ENCODE data around the gene G6PC1.
"Not testable (repeated sequence)": the region's sequence is repeated elsewhere in the genome, so short reads cannot be mapped to it uniquely, and the experiment has no call there.

G6PC1 gene

GRCh38 chr17:42900460-42901331 lies at the start of gene G6PC1:
Gene G6PC1, plus strand, starts transcription at chr17:42900799. Its CDS starts 78 bp downstream, at chr17:42900877.
- Histone ChIP-seq H3K4me1 (ENCODE audit: control insufficient read depth, insufficient read depth, low read length) (no peaks in the 10 kb centered on the region), H3K27ac (ENCODE audit: low read length) (no peak within 1 kb of the TSS), H3K9me3 (ENCODE audit: control insufficient read depth, insufficient read depth, low read length) (no peaks in the 10 kb centered on the region), H3K36me3 (ENCODE audit: control insufficient read depth, insufficient read depth, low read length) (no peaks in the 10 kb centered on the region), H3K4me3 (ENCODE audit: low read length) (no peak within 1 kb of the TSS), H3K27me3 (ENCODE audit: control insufficient read depth, insufficient read depth, low read length) (no peaks in the 10 kb centered on the region)
- no peak for DNase-seq (ENCODE audit: low read depth, low spot score)
- no CpG with 5 or more reads among the region's 12 CpGs for WGBS (ENCODE audit: insufficient coverage, insufficient read length)

- no peak for DNase-seq (ENCODE audit: low read depth, low spot score)
- Histone ChIP-seq H3K9me3 (ENCODE audit: control insufficient read depth, insufficient read depth, low read length) (no peaks in the 10 kb centered on the region), H3K4me3 (ENCODE audit: low read length) (no peak within 1 kb of the TSS), H3K36me3 (ENCODE audit: control insufficient read depth, insufficient read depth, low read length) (peaks cover 3% of the 10 kb centered on the region; the same call in 1 of the 2 replicates), H3K27me3 (ENCODE audit: control insufficient read depth, insufficient read depth, low read length) (no peaks in the 10 kb centered on the region), H3K27ac (ENCODE audit: low read length) (no peak within 1 kb of the TSS), H3K4me1 (ENCODE audit: control insufficient read depth, insufficient read depth, low read length) (no peaks in the 10 kb centered on the region)
- no CpG with 5 or more reads among the region's 9 CpGs for WGBS (ENCODE audit: insufficient coverage, insufficient read length)
Observed at GRCh38 chr17:42850954-42851353, 49.6 kb upstream of the G6PC1 start, which contains the start of gene AOC3. Gene AOC3, plus strand, starts transcription at chr17:42851199. Its CDS starts 145 bp downstream, at chr17:42851344.

GRCh38 chr17:42851371-42852240 lies 49.0 kb upstream of the G6PC1 start:
- H3K4me3 ChIP-seq (ENCODE audit: low read length); H3K9me3 ChIP-seq (ENCODE audit: control insufficient read depth, insufficient read depth, low read length); H3K27ac ChIP-seq (ENCODE audit: low read length); DNase-seq (ENCODE audit: low read depth, low spot score); H3K27me3 ChIP-seq (ENCODE audit: control insufficient read depth, insufficient read depth, low read length); H3K4me1 ChIP-seq (ENCODE audit: control insufficient read depth, insufficient read depth, low read length); H3K36me3 ChIP-seq (ENCODE audit: control insufficient read depth, insufficient read depth, low read length): not testable (repeated sequence)
- WGBS (ENCODE audit: insufficient coverage, insufficient read length): no CpG with 5 or more reads among the region's 28 CpGs

GRCh38 chr17:42852351-42852750 lies 48.2 kb upstream of the G6PC1 start:
- no peaks in the 10 kb centered on the region for H3K9me3 ChIP-seq (ENCODE audit: control insufficient read depth, insufficient read depth, low read length)
- H3K27ac ChIP-seq (ENCODE audit: low read length): no peak overlapping the region
- H3K27me3 ChIP-seq (ENCODE audit: control insufficient read depth, insufficient read depth, low read length): no peaks in the 10 kb centered on the region
- no peak for DNase-seq (ENCODE audit: low read depth, low spot score)
- no peak overlapping the region for H3K4me3 ChIP-seq (ENCODE audit: low read length)
- H3K36me3 ChIP-seq (ENCODE audit: control insufficient read depth, insufficient read depth, low read length): no peaks in the 10 kb centered on the region
- no peaks in the 10 kb centered on the region for H3K4me1 ChIP-seq (ENCODE audit: control insufficient read depth, insufficient read depth, low read length)
- no CpG with 5 or more reads among the region's 15 CpGs for WGBS (ENCODE audit: insufficient coverage, insufficient read length)

GRCh38 chr17:42853004-42853403 lies 47.6 kb upstream of the G6PC1 start:
- no peaks in the 10 kb centered on the region for H3K4me1 ChIP-seq (ENCODE audit: control insufficient read depth, insufficient read depth, low read length)
- no CpG with 5 or more reads among the region's 4 CpGs for WGBS (ENCODE audit: insufficient coverage, insufficient read length)
- no peak overlapping the region for H3K27ac ChIP-seq (ENCODE audit: low read length)
- H3K4me3 ChIP-seq (ENCODE audit: low read length): no peak overlapping the region
- H3K27me3 ChIP-seq (ENCODE audit: control insufficient read depth, insufficient read depth, low read length): no peaks in the 10 kb centered on the region
- H3K9me3 ChIP-seq (ENCODE audit: control insufficient read depth, insufficient read depth, low read length): no peaks in the 10 kb centered on the region
- no peaks in the 10 kb centered on the region for H3K36me3 ChIP-seq (ENCODE audit: control insufficient read depth, insufficient read depth, low read length)
- DNase-seq (ENCODE audit: low read depth, low spot score): no peak

DNA sequence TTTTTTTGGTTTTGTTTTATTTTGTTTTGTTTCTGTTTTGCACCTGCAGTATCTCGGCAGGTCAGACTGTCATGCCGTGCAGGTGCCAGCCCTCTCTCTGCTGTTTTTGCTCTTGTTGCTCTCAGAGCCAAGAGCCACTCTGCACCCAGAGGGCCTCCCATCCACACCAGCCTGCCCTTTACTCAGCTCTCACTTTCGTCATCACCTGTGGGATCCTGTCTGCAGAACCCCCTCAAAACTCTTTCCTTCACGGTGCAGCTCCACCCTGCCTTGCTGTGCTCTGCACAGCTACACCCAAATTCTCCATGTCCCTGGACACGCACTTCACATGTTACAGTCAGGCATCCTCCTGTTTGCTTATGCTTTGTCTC lies 47.0 kb upstream of the G6PC1 start:
- Histone ChIP-seq H3K36me3 (ENCODE audit: control insufficient read depth, insufficient read depth, low read length) (no peaks in the 10 kb centered on the region), H3K27ac (ENCODE audit: low read length) (no peak overlapping the region), H3K27me3 (ENCODE audit: control insufficient read depth, insufficient read depth, low read length) (no peaks in the 10 kb centered on the region), H3K4me1 (ENCODE audit: control insufficient read depth, insufficient read depth, low read length) (no peaks in the 10 kb centered on the region), H3K4me3 (ENCODE audit: low read length) (no peak overlapping the region; the same call in 1 of the 2 replicates), H3K9me3 (ENCODE audit: control insufficient read depth, insufficient read depth, low read length) (no peaks in the 10 kb centered on the region)
- no peak for DNase-seq (ENCODE audit: low read depth, low spot score)
- WGBS (ENCODE audit: insufficient coverage, insufficient read length): no CpG with 5 or more reads among the region's 5 CpGs

- DNase-seq (ENCODE audit: low read depth, low spot score): no peak
- Histone ChIP-seq H3K4me3 (ENCODE audit: low read length) (no peak overlapping the region), H3K36me3 (ENCODE audit: control insufficient read depth, insufficient read depth, low read length) (no peaks in the 10 kb centered on the region), H3K9me3 (ENCODE audit: control insufficient read depth, insufficient read depth, low read length) (no peaks in the 10 kb centered on the region), H3K27me3 (ENCODE audit: control insufficient read depth, insufficient read depth, low read length) (no peaks in the 10 kb centered on the region), H3K4me1 (ENCODE audit: control insufficient read depth, insufficient read depth, low read length) (no peaks in the 10 kb centered on the region), H3K27ac (ENCODE audit: low read length) (no peak overlapping the region)
- no CpG with 5 or more reads among the region's 15 CpGs for WGBS (ENCODE audit: insufficient coverage, insufficient read length)
Observed at GRCh38 chr17:42853968-42854790, 46.4 kb upstream of the G6PC1 start.

DNA sequence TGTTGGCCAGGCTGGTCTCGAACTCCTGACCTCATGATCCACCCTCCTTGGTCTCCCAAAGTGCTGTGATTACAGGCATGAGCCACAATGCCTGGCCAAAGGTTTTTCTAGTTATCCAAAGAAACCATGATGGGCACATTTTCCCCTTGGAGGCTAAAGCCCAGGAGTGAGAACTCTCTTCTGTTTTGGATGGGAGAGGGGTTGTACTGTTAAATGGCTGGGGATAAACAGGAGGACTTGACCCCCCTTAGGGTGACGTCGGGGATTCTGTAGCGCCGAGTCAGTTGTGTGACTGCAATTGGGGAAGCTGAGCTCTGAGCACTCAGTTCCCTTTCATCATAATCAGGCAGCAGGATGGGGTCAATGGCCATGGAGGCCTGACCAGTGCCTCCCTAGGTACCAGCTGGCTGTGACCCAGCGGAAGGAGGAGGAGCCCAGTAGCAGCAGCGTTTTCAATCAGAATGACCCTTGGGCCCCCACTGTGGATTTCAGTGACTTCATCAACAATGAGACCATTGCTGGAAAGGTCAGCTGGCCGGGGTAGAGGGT lies 45.5 kb upstream of the G6PC1 start:
- Histone ChIP-seq H3K4me3 (ENCODE audit: low read length) (no peak overlapping the region), H3K27ac (ENCODE audit: low read length) (no peak overlapping the region), H3K9me3 (ENCODE audit: control insufficient read depth, insufficient read depth, low read length) (no peaks in the 10 kb centered on the region), H3K4me1 (ENCODE audit: control insufficient read depth, insufficient read depth, low read length) (no peaks in the 10 kb centered on the region), H3K36me3 (ENCODE audit: control insufficient read depth, insufficient read depth, low read length) (no peaks in the 10 kb centered on the region), H3K27me3 (ENCODE audit: control insufficient read depth, insufficient read depth, low read length) (no peaks in the 10 kb centered on the region)
- no peak for DNase-seq (ENCODE audit: low read depth, low spot score)
- no CpG with 5 or more reads among the region's 8 CpGs for WGBS (ENCODE audit: insufficient coverage, insufficient read length)

DNA sequence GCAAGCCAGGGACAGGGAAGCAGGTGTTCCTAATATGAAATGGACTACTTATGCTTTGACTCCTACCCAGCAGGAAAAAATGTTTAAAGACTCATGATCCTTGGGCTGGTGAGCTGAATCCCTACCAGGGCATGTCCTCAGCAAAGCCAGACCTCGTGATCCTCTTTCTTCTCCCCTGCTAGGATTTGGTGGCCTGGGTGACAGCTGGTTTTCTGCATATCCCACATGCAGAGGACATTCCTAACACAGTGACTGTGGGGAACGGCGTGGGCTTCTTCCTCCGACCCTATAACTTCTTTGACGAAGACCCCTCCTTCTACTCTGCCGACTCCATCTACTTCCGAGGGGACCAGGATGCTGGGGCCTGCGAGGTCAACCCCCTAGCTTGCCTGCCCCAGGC lies 44.5 kb upstream of the G6PC1 start:
- H3K27ac ChIP-seq (ENCODE audit: low read length); DNase-seq (ENCODE audit: low read depth, low spot score); H3K9me3 ChIP-seq (ENCODE audit: control insufficient read depth, insufficient read depth, low read length); H3K27me3 ChIP-seq (ENCODE audit: control insufficient read depth, insufficient read depth, low read length); H3K4me1 ChIP-seq (ENCODE audit: control insufficient read depth, insufficient read depth, low read length); H3K36me3 ChIP-seq (ENCODE audit: control insufficient read depth, insufficient read depth, low read length); H3K4me3 ChIP-seq (ENCODE audit: low read length): not testable (repeated sequence)
- no CpG with 5 or more reads among the region's 8 CpGs for WGBS (ENCODE audit: insufficient coverage, insufficient read length)

DNA sequence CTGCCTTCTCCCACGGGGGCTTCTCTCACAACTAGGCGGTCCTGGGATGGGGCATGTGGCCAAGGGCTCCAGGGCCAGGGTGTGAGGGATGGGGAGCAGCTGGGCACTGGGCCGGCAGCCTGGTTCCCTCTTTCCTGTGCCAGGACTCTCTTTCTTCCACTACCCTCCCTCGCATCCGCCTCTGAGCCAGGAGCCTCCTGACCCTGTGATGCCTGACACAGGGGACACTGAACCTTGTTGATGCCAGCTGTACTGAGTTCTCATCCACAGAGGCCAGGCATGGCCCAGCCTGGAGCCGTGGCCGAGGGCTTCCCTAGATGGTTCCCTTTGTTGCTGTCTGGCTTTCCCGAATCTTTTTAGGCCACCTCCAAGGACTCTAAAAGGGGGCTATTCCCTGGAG lies 44.1 kb upstream of the G6PC1 start:
- H3K27me3 ChIP-seq (ENCODE audit: control insufficient read depth, insufficient read depth, low read length); H3K9me3 ChIP-seq (ENCODE audit: control insufficient read depth, insufficient read depth, low read length); H3K27ac ChIP-seq (ENCODE audit: low read length); H3K4me1 ChIP-seq (ENCODE audit: control insufficient read depth, insufficient read depth, low read length); H3K4me3 ChIP-seq (ENCODE audit: low read length); DNase-seq (ENCODE audit: low read depth, low spot score); H3K36me3 ChIP-seq (ENCODE audit: control insufficient read depth, insufficient read depth, low read length): not testable (repeated sequence)
- no CpG with 5 or more reads among the region's 8 CpGs for WGBS (ENCODE audit: insufficient coverage, insufficient read length)

Data from iPS DF 6.9 (cell line).